ENCODE results near the gene HOXC9. TPM values are rescaled to one million over a fixed set of nuclear protein-coding genes. Genes with fewer than 3 reads are reported as not detected.

HOXC9 gene
- total RNA-seq, 1 donor from 2014 or later, result 0.27 TPM

- peaks cover 100% of the 10 kb centered on the region for H3K27me3 Mint-ChIP-seq
- H3K36me3 Mint-ChIP-seq, result no peaks in the 10 kb centered on the region
- TF ChIP-seq CTCF (conservative IDR thresholded peaks at IDR 0.05), result no peak
- H3K4me3 Mint-ChIP-seq, result peak overlapping the region; percentile 76
- peak overlapping the region; percentile 28 for H3K27ac Mint-ChIP-seq
- no peak for DNase-seq (ENCODE audit: extremely low spot score, unreplicated experiment)
- H3K4me1 Mint-ChIP-seq (ENCODE audit: unreplicated experiment), result peaks cover 11% of the 10 kb centered on the region
- no peaks in the 10 kb centered on the region for H3K9me3 Mint-ChIP-seq
Measured at GRCh38 chr12:53995378-53996239, 4.4 kb upstream of the HOXC9 start.

DNA sequence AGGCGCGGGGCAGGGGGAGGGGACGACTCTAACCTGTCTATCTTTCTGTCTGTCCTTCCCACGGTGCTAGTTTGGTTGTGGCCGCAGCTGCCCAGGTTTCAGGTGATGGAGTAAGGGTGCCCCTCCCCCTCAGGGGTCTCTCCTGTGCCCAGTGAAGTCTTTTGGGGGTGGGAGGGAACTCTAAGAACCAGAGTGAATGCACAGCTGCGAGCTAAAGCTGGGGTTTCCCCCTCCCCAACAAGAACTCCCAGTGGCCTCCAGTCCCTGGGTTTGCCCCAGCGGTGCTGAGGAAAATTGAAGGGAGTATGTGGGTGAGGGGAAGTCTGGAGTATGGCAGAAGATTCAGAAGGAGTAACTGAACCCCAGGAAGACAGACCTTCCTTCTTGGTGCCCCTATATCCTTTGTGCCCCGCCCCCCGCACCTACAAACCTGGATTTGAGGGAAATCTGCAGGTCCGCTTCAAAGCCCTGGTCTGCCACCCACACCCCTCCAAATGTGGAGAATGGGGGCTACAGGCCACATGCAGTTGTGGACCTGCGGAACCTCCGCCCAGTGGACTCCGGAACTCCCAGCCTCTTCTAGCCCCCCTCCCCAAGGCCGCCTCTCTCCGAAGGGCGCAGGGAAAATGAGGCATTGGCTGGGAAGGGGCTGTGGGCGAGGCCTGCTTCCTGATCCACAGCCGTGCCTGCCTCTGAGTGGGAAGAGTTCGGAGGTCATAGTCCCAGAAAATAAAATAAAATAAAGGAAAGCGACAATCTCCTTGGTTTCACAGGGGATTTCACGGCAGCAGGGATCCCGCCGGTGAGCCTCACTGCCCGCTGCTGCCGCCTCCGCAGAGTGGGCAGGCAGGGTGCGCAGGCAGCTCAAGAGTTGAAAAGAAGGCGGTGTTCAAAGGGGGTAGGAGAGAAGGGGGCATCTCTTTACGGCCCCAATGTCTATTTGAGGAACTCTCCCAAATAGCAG lies 3.4 kb upstream of the HOXC9 start:
- Mint-ChIP-seq H3K9me3 (no peaks in the 10 kb centered on the region), H3K27me3 (peaks cover 100% of the 10 kb centered on the region), H3K36me3 (no peaks in the 10 kb centered on the region), H3K4me3 (peak overlapping the region; percentile 76), H3K4me1 (ENCODE audit: unreplicated experiment) (peaks cover 11% of the 10 kb centered on the region), H3K27ac (no peak overlapping the region)
- DNase-seq (ENCODE audit: extremely low spot score, unreplicated experiment), result no peak
- TF ChIP-seq CTCF (conservative IDR thresholded peaks at IDR 0.05), result no peak

DNA sequence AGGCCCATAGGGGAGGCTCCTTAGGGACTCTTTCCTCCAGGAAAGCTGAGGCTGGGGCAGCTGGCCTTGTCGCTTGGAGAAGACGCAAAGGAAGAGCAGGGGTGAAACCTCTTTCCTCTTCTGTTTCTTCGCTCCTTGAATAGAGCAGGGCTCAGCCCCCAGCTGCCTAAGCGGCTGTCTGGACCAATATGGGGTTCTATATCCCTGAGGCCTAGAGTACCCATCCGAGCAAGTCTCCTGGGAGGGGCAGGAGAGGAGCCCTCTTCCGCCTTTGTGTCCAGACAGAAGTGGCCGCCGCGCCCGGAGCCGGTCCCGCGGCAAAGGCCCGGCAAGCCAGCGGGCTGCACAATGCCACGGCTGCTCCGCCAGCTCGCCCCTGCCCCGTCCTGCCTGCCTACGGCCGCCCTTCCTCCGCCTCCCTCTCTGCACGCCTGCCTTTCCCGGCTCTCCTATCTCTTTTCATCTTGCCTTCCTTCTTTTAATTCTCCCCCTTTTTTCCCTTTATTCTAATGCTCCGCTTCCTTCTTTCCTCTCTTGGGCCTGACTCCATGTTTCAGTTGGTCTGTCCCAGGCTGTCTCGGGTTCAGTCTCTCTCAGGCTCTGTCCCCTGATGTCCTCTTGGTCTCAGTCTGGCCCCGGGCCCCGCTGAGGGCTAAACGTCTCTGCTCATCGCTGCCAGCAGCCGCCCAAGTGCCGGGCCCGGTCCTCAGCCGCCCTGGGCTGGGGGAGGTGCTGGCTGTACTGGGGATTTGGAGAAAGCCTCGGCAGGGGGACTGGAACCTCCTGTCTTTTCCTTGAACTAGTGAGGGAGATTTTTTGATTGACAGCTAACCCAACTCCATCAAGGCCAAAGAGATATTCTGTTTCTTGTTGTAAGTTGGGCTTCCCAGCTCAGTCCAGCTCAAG lies 2.5 kb upstream of the HOXC9 start:
- H3K4me3 Mint-ChIP-seq, result peak overlapping the region; percentile 15
- H3K36me3 Mint-ChIP-seq, result no peaks in the 10 kb centered on the region
- no peaks in the 10 kb centered on the region for H3K9me3 Mint-ChIP-seq
- DNase-seq (ENCODE audit: extremely low spot score, unreplicated experiment), result no peak
- TF ChIP-seq CTCF (conservative IDR thresholded peaks at IDR 0.05), result no peak
- H3K4me1 Mint-ChIP-seq (ENCODE audit: unreplicated experiment), result peaks cover 11% of the 10 kb centered on the region
- H3K27me3 Mint-ChIP-seq, result peaks cover 100% of the 10 kb centered on the region
- H3K27ac Mint-ChIP-seq, result no peak overlapping the region

- Mint-ChIP-seq H3K27ac (no peak overlapping the region), H3K9me3 (no peaks in the 10 kb centered on the region), H3K4me3 (peak overlapping the region; percentile 26), H3K36me3 (no peaks in the 10 kb centered on the region), H3K27me3 (peaks cover 100% of the 10 kb centered on the region), H3K4me1 (ENCODE audit: unreplicated experiment) (peaks cover 16% of the 10 kb centered on the region)
- TF ChIP-seq CTCF (conservative IDR thresholded peaks at IDR 0.05), result no peak
- DNase-seq (ENCODE audit: extremely low spot score, unreplicated experiment), result no peak
Measured at GRCh38 chr12:53998110-53998899, 1.7 kb upstream of the HOXC9 start.

All from type B pancreatic cell (in vitro differentiated cells).